ENCODE measurements around the gene TRIO.

The TRIO gene

DNA sequence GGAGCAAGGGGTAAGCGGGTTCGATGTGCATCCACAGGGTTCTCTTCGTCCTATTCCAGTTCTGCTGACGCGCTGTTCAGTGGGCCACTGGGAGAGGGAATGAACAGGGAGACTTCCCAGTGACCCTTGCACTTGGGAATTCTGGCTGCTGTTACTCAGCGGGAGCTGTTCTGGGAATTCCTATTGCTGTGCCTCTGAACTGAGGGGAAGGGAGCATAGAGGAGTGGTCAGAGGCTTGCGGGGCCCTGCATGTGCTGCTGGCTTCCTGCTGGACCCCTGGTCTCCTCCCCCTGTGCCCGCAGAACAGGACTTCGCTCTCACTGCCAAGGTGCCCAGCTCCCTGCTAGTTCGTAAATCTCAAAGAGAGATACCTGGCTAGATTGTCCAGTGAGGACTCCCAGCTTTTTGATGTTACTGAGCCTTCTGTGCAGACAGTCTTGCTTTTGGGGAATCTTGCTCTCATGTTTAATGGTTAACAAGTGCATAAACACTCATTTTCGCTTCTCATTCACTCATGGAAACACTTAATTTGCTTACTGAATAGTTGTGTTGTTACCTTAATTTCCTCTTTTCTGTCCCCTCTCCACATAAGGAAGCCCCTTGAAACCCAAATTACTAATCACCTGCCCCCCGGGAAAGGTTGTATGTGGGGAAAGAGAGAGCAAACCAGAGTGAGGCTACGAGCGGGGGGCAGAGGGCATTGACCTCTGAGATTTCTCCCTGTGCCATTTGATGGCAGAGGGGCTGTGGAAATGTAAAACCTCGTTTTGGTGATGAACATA, 5.9 kb downstream of the TRIO start:
- DNase-seq, result no peak

DNA sequence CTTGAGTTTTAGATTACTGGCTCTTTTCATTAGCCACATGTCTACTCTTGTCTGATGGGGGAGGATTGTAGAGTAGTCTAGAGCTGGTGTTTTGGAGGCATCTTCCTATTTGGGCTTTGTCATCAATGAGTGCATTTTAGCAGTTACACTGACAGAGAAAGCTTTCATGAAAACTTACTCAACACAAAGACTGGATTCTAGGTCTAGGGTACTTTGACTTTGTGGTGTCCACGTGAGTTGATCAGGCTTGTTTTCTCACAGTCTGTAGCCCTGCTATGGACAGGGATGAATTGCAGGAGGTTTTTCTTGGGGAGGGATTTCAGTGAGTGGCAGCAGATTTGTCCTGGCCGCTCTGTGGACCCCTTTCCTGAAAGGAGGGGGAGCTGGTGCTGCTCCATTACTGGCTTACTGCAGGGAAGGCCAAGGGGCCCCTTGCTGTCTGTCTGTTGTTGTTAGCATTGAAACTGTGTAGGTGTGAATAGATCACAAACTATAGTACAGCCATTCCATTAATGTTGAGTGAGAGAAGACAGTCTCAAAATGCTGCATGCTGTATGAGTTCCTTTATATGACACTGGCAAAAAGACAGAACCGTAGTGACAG, 6.6 kb downstream of the TRIO start:
- DNase-seq, result no peak

DNA sequence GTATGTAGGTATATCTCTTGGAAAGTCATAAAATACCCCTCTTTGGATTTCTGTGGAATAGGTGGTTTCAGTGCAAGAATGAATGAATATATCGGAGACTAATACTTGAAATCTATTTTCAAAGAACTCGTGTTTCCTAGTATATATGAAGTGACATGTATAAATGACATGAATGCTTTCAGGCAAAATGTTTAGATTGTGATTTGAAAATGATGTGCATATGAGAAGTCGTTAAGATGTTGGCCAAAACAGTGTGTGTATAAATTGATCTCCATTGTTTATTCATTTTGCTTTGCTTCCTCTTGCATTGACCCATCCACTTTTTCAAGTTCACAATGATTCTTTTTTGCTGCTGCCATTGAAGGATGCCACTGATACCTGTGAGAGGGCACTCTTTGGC, 8.3 kb downstream of the TRIO start:
- no peak for DNase-seq

DNA sequence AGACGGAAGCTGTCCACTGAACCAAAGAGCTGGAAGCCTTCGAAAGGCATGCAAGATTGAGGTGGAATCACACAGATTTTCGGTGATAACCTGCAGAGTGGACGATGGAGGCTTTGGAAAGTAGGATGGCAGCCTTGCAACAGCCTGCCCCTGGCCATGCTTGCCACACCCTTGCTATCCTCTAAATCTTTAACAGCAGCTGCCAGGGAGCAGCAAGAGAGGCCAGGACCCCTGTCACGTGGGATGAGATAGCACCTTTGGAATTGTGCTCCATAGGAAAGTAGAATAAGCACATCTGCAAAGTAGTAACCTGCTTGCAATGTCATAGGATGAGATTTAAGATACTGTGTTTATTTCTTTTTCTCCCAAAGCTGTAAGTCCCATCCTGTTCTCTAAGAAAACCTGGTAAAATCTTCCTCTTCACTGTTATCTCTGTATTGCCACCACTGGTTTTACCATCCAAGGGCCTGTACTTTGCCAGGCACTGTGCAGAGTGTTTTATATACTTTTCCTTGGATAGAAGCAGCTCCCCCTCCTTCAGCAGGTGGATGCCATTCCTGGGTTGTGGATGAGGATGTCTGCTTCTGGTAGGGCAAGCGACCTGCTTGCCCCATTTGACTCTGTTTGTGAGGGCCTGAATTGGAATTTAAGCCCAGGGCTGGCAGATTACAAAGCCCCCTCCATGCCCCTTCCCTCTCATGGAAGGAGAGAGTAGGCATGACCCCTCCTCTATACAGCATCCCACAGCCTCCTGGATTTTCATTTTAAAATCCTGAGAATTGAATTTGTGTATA, 10.1 kb downstream of the TRIO start:
- DNase-seq, result no peak

DNA sequence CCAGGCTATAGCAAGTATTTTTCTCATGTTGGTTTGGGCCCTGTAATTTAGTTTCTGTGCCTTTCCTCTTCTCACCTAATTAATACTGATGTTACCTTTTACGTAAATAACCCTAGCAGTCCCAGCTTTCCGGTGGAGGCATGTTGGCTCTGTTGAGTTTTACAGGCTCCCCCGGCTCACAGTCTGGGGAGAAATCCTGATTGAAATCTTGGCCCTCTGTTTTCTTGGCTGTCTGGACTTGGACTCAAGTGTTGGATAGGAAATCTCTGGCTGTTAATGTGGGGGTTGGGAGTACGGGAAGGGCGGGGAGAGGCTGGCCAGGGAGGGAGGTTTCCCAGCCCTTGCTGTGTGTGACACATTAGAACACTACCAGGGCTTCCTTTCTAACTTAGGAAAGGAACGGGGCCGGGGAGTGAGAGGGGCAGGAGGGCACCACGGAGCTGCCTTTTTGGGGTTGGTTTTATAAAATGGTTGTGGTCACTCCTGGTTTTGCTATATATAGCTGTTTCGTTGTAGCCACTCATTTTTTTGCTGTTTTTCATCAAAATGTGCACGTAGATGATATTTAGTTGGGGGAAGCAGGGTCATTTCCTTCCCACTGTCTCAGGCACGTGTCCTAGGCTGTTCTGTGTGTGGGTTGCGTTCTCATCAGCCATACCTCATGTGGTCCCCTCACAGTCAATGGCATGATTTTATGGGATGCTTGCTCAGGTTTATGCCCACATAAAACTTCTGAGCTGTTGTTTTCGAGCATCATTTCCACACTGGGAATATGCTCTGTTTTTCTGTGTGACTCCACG, 11.0 kb downstream of the TRIO start:
- DNase-seq, result no peak

DNA sequence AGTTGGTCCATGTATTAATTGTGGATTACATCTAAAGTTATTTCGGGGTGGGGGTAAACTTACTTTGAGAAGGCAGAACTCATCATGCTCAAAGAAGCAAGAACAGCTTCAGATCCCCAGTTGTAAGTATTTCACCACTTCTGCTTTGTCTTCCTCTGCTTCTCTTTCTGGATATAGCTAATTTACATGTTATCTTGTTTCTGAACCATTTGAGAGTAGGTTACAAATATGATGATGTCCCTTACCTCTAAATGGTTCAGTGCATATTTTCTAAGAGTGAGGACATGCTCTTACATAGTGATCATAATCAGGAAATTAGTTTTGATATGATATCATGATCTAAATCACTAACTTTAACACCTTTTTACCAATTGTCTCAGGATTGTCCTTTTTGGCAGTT, 11.9 kb downstream of the TRIO start:
- no peak for DNase-seq

DNA sequence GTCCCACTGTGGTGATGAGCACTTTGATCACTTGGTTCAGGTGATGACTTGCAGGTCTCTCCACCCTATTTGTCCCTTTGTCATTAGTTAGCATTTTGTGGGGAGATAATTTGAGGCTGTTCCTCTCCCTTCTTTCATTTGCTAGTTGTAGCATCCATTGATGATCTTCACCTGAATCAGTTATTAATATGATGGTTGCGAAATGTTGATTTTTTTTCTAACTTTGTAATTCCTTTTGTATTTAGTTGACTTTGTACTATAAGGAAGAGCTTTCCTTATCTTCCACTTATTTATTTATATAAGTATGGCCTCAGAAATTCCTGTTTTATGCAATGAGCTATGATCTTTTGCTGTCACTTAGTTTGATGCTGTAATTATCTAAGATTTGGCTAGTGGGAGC, 12.6 kb downstream of the TRIO start:
- no peak for DNase-seq

DNA sequence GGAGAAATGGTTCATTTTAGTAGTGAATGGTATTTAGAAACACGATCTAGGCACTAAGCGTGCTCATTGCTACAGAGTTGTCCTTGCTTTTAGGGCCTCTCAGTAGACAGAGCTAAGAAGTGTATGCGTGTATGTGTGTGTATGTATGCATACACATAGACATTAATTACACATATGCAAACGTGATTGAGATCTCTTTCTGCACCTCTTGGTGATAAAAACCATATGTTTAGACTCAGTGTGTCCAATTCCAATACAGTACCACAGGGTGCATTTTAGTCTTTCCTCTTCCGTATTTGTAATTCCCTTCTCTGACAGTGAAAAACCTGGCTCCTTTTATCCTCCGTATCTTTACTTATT, 13.1 kb downstream of the TRIO start:
- no peak for DNase-seq

DNA sequence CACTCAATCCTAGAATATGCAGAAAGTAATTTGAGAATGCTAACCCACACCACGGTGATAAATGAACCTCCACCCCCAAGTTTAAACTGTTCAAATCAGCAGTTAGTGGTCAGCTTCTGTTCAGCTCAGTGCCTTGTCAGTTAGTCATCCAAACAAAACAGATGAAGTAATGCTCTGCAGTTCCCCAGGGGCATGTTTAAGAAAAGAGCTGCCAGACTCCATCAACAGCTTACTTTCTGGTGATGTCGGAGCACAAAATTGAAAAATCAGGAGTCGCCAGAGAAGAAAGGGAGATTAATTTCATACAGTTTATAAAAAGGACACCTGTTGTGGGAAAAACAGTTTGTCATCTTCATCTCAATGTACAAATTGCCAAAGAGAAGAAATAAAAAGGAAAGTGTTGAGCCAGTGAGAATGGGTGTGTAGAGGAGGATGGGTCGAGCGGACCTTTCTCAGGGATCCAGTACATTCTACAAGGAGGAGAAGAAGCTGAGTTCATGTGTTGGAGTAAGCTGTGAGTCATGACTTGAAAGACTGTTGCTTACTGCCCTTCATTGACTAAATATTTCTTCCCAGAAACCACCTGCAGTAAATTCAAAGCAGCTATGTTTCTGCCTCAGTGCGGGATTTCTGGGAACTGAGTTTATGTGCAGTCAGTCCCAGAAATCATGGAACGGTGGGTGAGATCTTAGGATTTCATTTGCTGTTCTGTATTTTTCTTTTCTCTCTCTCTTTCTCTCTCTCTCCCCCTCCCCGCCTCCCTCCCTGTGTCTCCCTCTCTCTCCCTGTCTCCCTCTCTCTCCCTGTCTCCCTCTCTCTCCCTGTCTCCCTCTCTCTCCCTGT, 13.7 kb downstream of the TRIO start:
- no peak for DNase-seq

DNA sequence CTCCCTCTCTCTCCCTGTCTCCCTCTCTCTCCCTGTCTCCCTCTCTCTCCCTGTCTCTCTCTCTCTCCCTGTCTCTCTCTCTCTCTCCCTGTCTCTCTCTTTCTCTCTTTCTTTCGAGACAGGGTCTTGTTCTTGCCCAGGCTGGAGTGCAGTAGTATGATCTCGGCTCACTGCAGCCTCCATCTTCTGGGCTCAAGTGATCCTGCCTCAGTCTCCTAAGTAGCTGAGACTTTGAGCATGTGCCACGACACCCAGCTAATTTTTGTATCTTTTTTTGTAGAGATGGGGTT, 14.3 kb downstream of the TRIO start:
- no peak for DNase-seq

DNA sequence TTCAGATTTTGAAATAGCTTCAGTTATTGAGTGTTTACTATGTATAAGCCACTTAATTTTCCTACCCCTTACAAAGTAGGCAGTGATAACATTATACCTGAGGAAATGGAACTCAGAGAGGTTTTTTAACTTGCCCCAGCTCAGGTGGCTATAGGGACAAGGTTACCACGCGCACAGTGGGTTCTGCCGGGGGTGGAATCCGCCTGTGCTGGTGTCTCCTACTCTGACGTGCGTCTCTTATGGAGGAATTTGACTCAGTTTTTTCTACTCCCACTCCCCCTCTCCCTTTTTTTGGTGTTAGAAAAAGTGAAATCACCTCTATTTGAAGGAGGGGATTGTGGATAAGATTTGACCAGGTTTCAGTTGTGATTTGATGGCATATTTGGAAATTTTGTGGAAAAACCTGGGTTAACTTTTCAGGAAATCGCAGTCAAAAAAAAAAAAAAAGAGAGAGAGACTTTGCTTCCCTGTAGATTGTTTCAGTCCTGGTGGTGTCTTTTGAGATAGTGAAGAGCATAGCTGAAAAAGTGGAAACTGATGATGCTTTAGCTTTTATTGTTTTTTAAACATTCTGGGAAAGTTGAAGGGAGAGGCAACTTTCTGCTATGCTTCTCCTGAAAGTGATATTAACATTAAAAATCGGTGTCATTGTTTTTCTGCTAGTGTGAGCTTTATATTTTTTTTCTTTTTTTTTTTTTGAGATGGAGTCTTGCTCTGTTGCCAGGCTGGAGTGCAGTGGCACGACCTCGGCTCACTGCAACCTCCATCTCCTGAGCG, 15.9 kb downstream of the TRIO start:
- no peak for DNase-seq

DNA sequence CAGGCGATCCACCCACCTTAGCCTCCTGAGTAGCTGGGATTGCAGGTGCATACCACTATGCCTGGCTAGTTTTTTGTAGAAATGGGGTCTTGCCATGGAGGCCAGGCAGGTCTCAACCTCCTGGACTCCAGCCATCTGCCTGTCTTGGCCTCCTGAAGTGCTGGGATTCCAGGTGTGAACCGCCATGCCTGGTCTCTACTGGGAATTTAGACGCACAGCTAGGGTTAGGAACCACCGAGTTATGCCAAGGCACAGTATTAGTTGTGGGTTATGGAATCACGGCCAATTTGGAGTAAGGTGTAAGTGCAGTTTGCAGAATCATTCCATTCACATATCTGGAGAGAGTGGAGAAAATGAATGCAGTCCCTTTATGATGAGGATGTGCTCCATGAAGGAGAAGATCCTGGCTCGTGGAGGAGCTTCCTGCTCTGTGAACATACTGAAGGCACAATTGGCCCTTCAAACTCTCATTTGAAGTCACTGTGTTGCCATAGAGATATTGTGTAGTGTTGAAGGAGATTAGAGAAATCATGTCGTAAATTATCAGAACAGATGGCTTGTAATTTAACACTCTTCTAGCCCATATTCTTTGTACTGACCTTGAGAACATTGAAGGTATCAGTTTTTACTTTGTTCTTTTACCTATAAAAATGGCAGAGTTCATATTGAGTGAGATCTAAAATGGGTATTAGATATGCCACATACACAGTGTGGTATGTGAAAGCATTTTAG, 18.8 kb downstream of the TRIO start:
- no peak for DNase-seq

DNA sequence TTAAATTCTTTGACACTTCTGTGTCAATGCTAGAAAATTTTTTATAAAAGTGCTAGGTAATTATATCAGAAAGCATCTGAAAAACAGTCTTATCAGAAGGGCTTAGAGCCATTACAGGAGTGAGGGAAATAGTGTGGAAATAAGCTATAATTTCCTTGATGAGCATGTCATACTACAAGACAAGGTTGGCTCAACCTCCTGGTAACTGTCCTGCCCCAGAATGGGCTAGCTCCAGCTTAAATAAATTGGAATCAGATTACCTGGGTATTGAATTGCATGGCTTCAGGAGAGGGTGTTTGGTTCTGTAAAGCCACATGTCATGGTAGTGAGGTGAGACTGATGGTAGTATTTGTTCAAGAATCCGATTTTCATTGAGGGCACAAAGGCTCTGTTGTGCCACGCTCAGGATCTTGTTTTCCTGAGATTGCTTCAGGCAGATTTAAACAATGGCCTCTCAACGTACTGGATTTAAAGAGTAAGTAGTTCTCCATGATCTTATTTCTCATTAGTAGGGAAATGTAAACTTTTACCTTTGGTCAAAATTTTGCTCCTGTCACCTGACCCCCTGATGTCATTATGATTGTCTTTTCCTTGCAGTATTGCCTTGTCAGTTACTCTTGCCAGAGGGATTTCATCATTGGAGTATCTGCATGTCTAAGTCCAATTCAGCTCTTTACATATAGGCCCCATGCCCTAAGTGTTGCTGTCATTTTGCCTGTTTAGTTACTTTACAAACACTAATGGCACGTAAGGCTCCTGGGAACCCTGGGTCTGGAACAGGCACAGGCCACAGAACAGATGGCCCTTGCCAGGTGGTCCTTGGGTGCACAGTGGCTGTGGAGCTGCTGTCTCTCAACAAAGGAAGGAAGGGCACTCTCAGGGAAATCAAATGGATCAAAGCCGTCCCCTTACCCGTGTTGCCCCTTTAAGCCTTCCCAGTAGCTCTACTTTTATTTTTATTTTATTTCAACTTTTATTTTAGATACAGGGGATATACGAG, 21.3 kb downstream of the TRIO start:
- DNase-seq, result no peak

DNA sequence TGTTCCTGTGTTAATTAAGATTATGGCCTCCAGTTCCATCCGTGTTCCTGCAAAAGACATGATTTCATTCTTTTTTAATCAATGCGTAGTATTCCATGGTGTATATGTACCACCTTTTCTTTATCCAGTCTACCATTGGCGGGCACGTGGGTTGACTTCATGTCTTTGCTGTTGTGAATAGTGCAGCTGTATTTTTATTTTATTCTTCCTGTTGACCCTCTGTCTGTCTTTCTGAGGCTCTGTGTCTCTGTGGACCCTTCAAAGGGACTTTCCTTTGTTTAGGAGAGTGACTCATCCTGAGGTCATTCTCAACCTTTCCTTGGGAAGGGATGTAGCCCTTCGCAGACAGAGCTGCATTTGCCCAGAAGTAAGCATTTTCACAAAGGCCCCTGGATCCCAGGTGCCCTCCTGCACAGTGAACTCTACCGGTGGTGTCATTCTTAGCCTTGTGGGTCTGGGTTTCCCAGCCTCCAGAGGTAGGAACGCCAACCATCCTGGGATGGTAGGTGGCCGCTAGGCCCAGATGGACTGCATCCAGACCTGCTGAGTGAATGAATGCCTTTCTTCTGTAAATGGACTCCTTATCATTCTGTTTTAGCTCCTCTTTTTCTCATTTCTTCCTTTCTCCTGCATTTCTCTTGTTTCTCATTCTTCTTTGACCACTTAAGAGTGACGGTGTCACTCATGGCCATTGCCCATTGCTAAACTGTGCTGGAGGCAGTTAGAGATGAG, 22.4 kb downstream of the TRIO start:
- no peak for DNase-seq

DNA sequence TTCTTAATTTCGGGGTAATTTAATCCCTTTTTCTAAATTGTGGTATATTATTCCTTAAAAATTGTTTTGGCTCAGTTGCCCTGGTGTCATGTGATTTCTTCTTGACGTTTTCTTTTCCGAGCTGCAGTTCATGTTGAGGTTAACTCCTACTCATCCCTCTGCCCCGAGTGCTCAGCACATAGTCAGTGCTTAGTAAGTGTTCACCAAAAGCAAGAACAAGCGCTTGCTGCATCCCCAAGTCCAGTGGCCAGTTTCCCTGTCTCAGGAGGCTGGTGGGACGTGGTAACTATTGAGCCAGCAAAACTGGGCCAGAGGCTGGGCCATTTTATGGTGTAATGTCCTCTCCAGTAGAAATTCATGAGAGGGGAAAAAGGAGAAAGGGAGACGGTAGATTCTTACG, 23.3 kb downstream of the TRIO start:
- no peak for DNase-seq

DNA sequence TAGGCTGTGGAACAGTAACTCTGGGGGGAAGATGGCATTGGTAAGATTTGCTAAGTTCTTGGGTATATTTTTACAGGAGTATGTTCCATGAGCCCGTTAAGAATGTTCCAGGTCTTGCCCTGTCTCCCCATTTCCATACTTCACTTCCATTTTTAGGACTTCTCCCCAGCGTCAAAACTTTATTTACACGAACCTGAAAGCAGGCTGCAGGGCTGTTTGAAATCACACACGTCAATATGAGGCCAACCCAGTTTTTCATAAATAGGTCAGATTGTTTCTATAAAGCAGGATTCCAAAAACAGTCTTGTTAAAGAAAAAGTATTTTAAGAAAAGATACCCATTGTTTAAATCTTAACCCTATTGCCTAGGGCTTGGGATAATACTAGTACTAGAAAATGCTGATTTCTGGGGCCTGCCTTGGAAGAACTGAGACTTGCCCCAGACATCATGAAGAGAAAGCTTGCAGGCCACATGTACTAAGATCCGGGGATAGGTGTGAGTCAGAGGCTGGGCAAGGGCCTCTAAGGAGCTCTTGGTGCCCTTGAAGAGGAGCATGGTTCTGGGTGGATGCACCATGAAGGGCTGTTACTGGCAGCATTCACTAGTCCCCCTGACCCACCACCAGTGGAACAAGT, 24.2 kb downstream of the TRIO start:
- no peak for DNase-seq

DNA sequence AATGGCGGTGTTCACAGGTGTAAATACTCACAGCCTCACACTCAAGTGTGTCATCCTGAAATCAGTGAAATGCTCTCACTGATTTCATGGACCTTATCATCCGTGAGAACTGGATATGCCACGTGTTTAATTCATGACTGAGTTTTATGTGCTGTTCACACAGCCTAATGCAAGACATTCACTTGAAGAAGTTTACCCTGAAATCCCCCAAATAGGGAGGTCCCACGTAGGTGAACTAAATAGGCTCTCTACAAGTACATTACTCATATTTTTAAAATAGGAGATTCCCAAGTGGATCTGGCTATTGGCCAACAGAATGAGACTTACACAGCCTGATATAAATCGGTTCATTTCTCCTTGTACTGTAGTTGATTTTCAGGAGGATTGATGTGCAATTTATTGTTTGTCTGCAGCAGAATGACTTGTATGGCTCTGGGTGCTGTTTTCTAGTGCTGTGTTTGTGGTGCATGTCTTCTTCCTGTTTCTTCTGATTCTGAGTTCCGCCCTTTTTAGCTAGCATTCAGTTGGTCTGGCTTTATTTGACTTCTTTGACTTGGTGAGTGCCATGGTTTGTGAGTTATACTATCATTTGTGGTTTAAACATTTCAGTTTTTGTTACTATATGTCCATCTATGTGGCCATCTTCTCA, 25.1 kb downstream of the TRIO start:
- DNase-seq, result no peak

DNA sequence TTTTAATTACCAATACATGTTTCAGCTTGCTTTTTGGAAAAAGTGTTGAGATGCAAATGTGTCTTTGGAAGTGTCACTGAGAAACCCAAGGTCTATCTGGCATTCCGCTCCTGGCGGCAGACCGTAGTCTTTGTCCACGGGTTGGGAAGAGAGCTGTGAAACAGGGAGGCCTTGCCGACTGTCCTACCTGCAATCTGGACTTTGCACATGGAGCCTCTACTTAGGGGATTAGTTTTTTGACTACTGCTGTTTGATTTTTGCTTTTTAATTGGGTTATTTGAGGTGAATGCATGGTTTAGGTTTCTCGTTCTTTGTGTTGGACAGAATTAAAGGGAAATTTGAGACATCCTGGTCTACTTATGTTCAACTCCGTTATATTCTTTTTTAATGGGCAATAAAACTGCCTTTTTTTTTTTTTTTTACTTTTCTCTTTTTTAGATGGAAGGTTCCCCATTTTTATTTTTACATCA, 25.7 kb downstream of the TRIO start:
- no peak for DNase-seq

Data from cortex of kidney (tissue), 1 donor.